ENCODE results near the gene RTN1.

- TF ChIP-seq CTCF (IDR thresholded peaks at IDR 0.05) = no peak
- TF ChIP-seq RAD21 (conservative IDR thresholded peaks at IDR 0.05 in 1 of 2, IDR thresholded peaks at IDR 0.05 in 1 of 2) = no peak
- TF ChIP-seq MAFK (IDR thresholded peaks at IDR 0.05; ENCODE audit: partially characterized antibody) = no peak
- TF ChIP-seq KDM1A (IDR thresholded peaks at IDR 0.05; ENCODE audit: low read depth) = no peak
- TF ChIP-seq POLR2A (IDR thresholded peaks at IDR 0.05; ENCODE audit: low read length) = no peak
- no peak for TF ChIP-seq FOSB (CRISPR knock-in tag; IDR thresholded peaks at IDR 0.05)
- TF ChIP-seq BHLHE40 (IDR thresholded peaks at IDR 0.05; ENCODE audit: low read depth, low read length) = no peak
- no peak for TF ChIP-seq RCOR1 (IDR thresholded peaks at IDR 0.05; ENCODE audit: low read depth, low read length)
- TF ChIP-seq KDM5A (IDR thresholded peaks at IDR 0.05) = no peak
- TF ChIP-seq REST (IDR thresholded peaks at IDR 0.05) = no peak
- TF ChIP-seq SMC3 (IDR thresholded peaks at IDR 0.05) = no peak
- no peak for TF ChIP-seq BCL3 (IDR thresholded peaks at IDR 0.05)
- TF ChIP-seq HDAC2 (IDR thresholded peaks at IDR 0.05) = no peak
These were observed 43.2 kb downstream of the RTN1 start for GRCh38 chr14:59827401-59827800.
